Measurements from ENCODE around the gene MAGEA2B.
"Not testable (repeated sequence)": the region's sequence is repeated elsewhere in the genome, so short reads cannot be mapped to it uniquely, and the experiment has no call there.

GRCh38 chrX:152700390-152700789 lies 14.0 kb upstream of the MAGEA2B start:
- not testable (repeated sequence) for TF ChIP-seq POLR2A, CTCF (IDR thresholded peaks at IDR 0.05)

Data from thyroid gland (tissue), 4 donors.